ENCODE measurements around the gene SPAST. TPM values are rescaled to one million over a fixed set of nuclear protein-coding genes. Genes with fewer than 3 reads are reported as not detected.
A peak's percentile ranks its signal among the peaks of the same experiment; 100 is the strongest.

Gene SPAST
- total and polyA plus RNA-seq, 2 of the 13 experiments (the other 11 are each of a cell fraction or from before 2014, with no cell fraction given), result 11.5 to 40.4 TPM

- no peak for TF ChIP-seq SRSF4 (IDR thresholded peaks at IDR 0.05; ENCODE audit: low read depth, low read length, poor library complexity, severe bottlenecking)
- TF ChIP-seq ZFP36 (IDR thresholded peaks at IDR 0.05; ENCODE audit: borderline replicate concordance, low read depth, low read length, partially characterized antibody), result no peak
- TF ChIP-seq RNF2 (conservative IDR thresholded peaks at IDR 0.05; ENCODE audit: low read depth), result peak; percentile 76
- TF ChIP-seq, protein P1, sequence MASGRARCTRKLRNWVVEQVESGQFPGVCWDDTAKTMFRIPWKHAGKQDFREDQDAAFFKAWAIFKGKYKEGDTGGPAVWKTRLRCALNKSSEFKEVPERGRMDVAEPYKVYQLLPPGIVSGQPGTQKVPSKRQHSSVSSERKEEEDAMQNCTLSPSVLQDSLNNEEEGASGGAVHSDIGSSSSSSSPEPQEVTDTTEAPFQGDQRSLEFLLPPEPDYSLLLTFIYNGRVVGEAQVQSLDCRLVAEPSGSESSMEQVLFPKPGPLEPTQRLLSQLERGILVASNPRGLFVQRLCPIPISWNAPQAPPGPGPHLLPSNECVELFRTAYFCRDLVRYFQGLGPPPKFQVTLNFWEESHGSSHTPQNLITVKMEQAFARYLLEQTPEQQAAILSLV (CRISPR knock-in tag; IDR thresholded peaks at IDR 0.05; ENCODE audit: borderline replicate concordance), result peak; percentile 63; the same call in 1 of the 2 replicates
- no peak for TF ChIP-seq TERF1 (CRISPR knock-in tag; IDR thresholded peaks at IDR 0.05)
- TF ChIP-seq EP300 (IDR thresholded peaks at IDR 0.05; ENCODE audit: low read depth in 2 of 2, low read length in 2 of 2), result 0 out of 4 replicates have a peak, but pooled peaks of 1 of the 2 experiments have one; percentile 21
- TF ChIP-seq EP300 (CRISPR knock-in tag; IDR thresholded peaks at IDR 0.05; ENCODE audit: borderline replicate concordance), result no peak
- 0 out of 2 replicates have a peak, but pooled peaks have one; percentile 45 for TF ChIP-seq SRY (CRISPR knock-in tag; IDR thresholded peaks at IDR 0.05)
- TF ChIP-seq PAX8 (CRISPR knock-in tag; IDR thresholded peaks at IDR 0.05; ENCODE audit: borderline replicate concordance), result no peak
- TF ChIP-seq ONECUT2 (CRISPR knock-in tag; IDR thresholded peaks at IDR 0.05), result peak; percentile 38
- TF ChIP-seq ZMYM3 (CRISPR knock-in tag; IDR thresholded peaks at IDR 0.05), result peak; percentile 81
- no peak for TF ChIP-seq ZNF253 (CRISPR knock-in tag; IDR thresholded peaks at IDR 0.05; ENCODE audit: borderline replicate concordance)
- TF ChIP-seq MTF1 (CRISPR knock-in tag; IDR thresholded peaks at IDR 0.05), result 0 out of 2 replicates have a peak, but pooled peaks have one; percentile 71
- TF ChIP-seq ZBTB39 (CRISPR knock-in tag; IDR thresholded peaks at IDR 0.05), result no peak
- peak; percentile 50 for TF ChIP-seq U2AF1 (optimal IDR thresholded peaks at IDR 0.05; ENCODE audit: low read depth, low read length)
- TF ChIP-seq KDM1A (CRISPR knock-in tag; IDR thresholded peaks at IDR 0.05), result no peak
- peak; percentile 19 for TF ChIP-seq HNRNPK (IDR thresholded peaks at IDR 0.05; ENCODE audit: low read depth, low read length, poor library complexity, severe bottlenecking)
- peak; percentile 99 for TF ChIP-seq POLR2G (IDR thresholded peaks at IDR 0.05; ENCODE audit: low read depth, low read length)
- peak; percentile 51; the same call in 1 of the 2 replicates for TF ChIP-seq JUND (CRISPR knock-in tag; IDR thresholded peaks at IDR 0.05)
- TF ChIP-seq ZNF556 (CRISPR knock-in tag; IDR thresholded peaks at IDR 0.05; ENCODE audit: borderline replicate concordance), result peak; percentile 58; the same call in 1 of the 2 replicates
- 0 out of 2 replicates have a peak, but pooled peaks have one; percentile 58 for TF ChIP-seq ZNF589 (CRISPR knock-in tag; conservative IDR thresholded peaks at IDR 0.05)
- no peak; the same call in 1 of the 2 replicates for TF ChIP-seq ZNF136 (CRISPR knock-in tag; IDR thresholded peaks at IDR 0.05; ENCODE audit: low read depth)
- no peak; the same call in 1 of the 2 replicates for TF ChIP-seq ZNF558 (CRISPR knock-in tag; IDR thresholded peaks at IDR 0.05; ENCODE audit: borderline replicate concordance)
- TF ChIP-seq MAFG (CRISPR knock-in tag; IDR thresholded peaks at IDR 0.05), result no peak
- peak; percentile 43; the same call in 1 of the 2 replicates for TF ChIP-seq ZNF430 (CRISPR knock-in tag; IDR thresholded peaks at IDR 0.05)
- peak; percentile 96 for TF ChIP-seq ZNF274 (CRISPR knock-in tag; IDR thresholded peaks at IDR 0.05)
Observed at GRCh38 chr2:32039447-32040219, 23.7 kb upstream of the SPAST start, which contains the start of gene DPY30 (continued).

Measured in HepG2 (cell line).